Astrocyte (in vitro differentiated cells and primary cell): ENCODE data around the gene AKAP14. TPM values are rescaled to one million over a fixed set of nuclear protein-coding genes. Genes with fewer than 3 reads are reported as not detected.
"Not testable (repeated sequence)": the region's sequence is repeated elsewhere in the genome, so short reads cannot be mapped to it uniquely, and the experiment has no call there.

Source experiments
- DNase-seq: peaks from one replicate; pipeline ENCODE4 v3.0.0-alpha.2; 2010; ENCODE audit warnings: low read depth
- FAIRE-seq: peaks from 2 replicates; lab custom pipeline; 2011; peaks lifted over from hg19 to GRCh38; lab: Jason Lieb, UNC
- H2AFZ ChIP-seq: 2 replicates; pipeline ENCODE4 v1.6.0; 2012; ENCODE audit warnings: low read depth, low read length, inconsistent platforms
- H3K27ac ChIP-seq: 2 replicates; pipeline ENCODE4 v1.5.1; 2011; ENCODE audit warnings: low read depth, low read length, inconsistent platforms
- H3K27me3 ChIP-seq: 2 replicates; pipeline ENCODE4 v1.6.0; 2011; ENCODE audit warnings: low read length, inconsistent platforms; ENCODE audit not compliant: insufficient read depth
- H3K36me3 ChIP-seq: 2 replicates; pipeline ENCODE4 v1.5.1; 2011; ENCODE audit warnings: low read length, inconsistent platforms; ENCODE audit not compliant: insufficient read depth
- H3K4me1 ChIP-seq: 2 replicates; pipeline ENCODE4 v1.5.1; 2011; ENCODE audit warnings: low read length, inconsistent platforms; ENCODE audit not compliant: insufficient read depth
- H3K4me2 ChIP-seq: 2 replicates; pipeline ENCODE4 v1.6.0; 2012; ENCODE audit warnings: low read length, inconsistent platforms
- H3K4me3 ChIP-seq: 2 replicates; pipeline ENCODE4 v1.5.1; 2011; ENCODE audit warnings: low read depth, mild to moderate bottlenecking, low read length, inconsistent platforms; ENCODE audit not compliant: insufficient read depth
- H3K79me2 ChIP-seq: 2 replicates; pipeline ENCODE4 v1.6.0; 2012; ENCODE audit warnings: mild to moderate bottlenecking, low read length, inconsistent platforms; ENCODE audit not compliant: insufficient read depth
- H3K9ac ChIP-seq: 2 replicates; pipeline ENCODE4 v1.6.0; 2012; ENCODE audit warnings: mild to moderate bottlenecking, low read length, inconsistent platforms
- H3K9me3 ChIP-seq: 2 replicates; pipeline ENCODE4 v1.5.1; 2012; ENCODE audit warnings: low read depth, mild to moderate bottlenecking, low read length, inconsistent platforms; ENCODE audit not compliant: insufficient read depth
- H4K20me1 ChIP-seq: 2 replicates; pipeline ENCODE4 v1.6.0; 2012; ENCODE audit warnings: low read length, inconsistent platforms; ENCODE audit not compliant: insufficient read depth
- H3K27ac Mint-ChIP-seq: one replicate; pipeline ENCODE4 v1.8.0; 2021; ENCODE audit warnings: mild to moderate bottlenecking, mixed read lengths; ENCODE audit not compliant: unreplicated experiment
- H3K27me3 Mint-ChIP-seq: one replicate; pipeline ENCODE4 v1.8.0; 2021; ENCODE audit warnings: low read depth, mixed read lengths; ENCODE audit not compliant: unreplicated experiment
- H3K36me3 Mint-ChIP-seq: one replicate; pipeline ENCODE4 v1.8.0; 2021; ENCODE audit warnings: low read depth, mixed read lengths; ENCODE audit not compliant: unreplicated experiment
- H3K4me1 Mint-ChIP-seq: one replicate; pipeline ENCODE4 v1.8.0; 2021; ENCODE audit warnings: low read depth, mixed read lengths; ENCODE audit not compliant: unreplicated experiment
- H3K4me3 Mint-ChIP-seq: one replicate; pipeline ENCODE4 v1.8.0; 2021; ENCODE audit warnings: mild to moderate bottlenecking, moderate library complexity, mixed read lengths; ENCODE audit not compliant: unreplicated experiment
- H3K9me3 Mint-ChIP-seq: one replicate; pipeline ENCODE4 v1.8.0; 2021; ENCODE audit warnings: mild to moderate bottlenecking, mixed read lengths; ENCODE audit not compliant: unreplicated experiment
- EZH2 ChIP-seq: IDR thresholded peaks from 2 replicates; pipeline ENCODE4 v1.6.1; 2012; ENCODE audit warnings: mild to moderate bottlenecking, low read length, inconsistent platforms; ENCODE audit not compliant: insufficient read depth
- total RNA-seq: library from RNA; stranded (reverse); gene quantifications from 2 replicates; pipeline ENCODE4 v1.2.1, GENCODE V29; 2021
- TF ChIP-seq, protein P1 (sequence below): IDR thresholded peaks from 2 replicates; pipeline ENCODE4 v1.5.1; 2011; ENCODE audit warnings: low read depth, mild to moderate bottlenecking, inconsistent platforms, low read length, moderate library complexity; ENCODE audit not compliant: insufficient read depth

AKAP14 gene
- total RNA-seq, 1 donor from 2014 or later: not detected

DNA sequence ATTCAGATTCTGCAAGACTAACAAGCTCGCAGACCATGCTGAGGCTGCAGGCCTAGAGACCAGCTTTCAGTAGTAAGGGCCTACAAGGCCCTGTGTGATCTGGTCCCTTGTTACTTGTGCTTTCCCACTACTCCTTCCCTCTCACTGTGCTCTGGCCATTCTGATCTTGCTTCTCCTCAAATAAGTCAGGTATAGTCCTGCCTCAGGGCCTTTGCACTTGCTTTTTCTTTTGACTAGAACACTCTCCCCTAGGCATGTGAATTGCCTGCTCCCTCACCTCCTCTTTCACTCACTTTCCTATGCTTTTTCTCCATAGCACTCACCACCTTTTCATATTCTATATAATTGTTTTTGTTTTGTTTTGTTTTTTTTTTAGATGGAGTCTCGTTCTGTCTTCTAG lies 22.2 kb downstream of the AKAP14 start:
- Histone ChIP-seq H2AFZ (no peak overlapping the region), H3K9ac (no peak overlapping the region), H3K4me2 (no peak overlapping the region), H3K27ac (no peak overlapping the region), H3K27me3 (no peaks in the 10 kb centered on the region), H3K79me2 (no peaks in the 10 kb centered on the region), H3K4me3 (no peak overlapping the region), H3K36me3 (no peaks in the 10 kb centered on the region), H4K20me1 (no peaks in the 10 kb centered on the region), H3K9me3 (no peaks in the 10 kb centered on the region), H3K4me1 (no peaks in the 10 kb centered on the region)
- no peak for TF ChIP-seq EZH2
- TF ChIP-seq, protein P1, sequence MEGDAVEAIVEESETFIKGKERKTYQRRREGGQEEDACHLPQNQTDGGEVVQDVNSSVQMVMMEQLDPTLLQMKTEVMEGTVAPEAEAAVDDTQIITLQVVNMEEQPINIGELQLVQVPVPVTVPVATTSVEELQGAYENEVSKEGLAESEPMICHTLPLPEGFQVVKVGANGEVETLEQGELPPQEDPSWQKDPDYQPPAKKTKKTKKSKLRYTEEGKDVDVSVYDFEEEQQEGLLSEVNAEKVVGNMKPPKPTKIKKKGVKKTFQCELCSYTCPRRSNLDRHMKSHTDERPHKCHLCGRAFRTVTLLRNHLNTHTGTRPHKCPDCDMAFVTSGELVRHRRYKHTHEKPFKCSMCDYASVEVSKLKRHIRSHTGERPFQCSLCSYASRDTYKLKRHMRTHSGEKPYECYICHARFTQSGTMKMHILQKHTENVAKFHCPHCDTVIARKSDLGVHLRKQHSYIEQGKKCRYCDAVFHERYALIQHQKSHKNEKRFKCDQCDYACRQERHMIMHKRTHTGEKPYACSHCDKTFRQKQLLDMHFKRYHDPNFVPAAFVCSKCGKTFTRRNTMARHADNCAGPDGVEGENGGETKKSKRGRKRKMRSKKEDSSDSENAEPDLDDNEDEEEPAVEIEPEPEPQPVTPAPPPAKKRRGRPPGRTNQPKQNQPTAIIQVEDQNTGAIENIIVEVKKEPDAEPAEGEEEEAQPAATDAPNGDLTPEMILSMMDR: no peak
- Mint-ChIP-seq H3K36me3 (no peaks in the 10 kb centered on the region), H3K4me1 (no peaks in the 10 kb centered on the region), H3K9me3 (no peaks in the 10 kb centered on the region), H3K4me3 (no peak overlapping the region), H3K27ac (no peak overlapping the region), H3K27me3 (peaks cover 2% of the 10 kb centered on the region)
- FAIRE-seq: no peak
- DNase-seq: no peak

DNA sequence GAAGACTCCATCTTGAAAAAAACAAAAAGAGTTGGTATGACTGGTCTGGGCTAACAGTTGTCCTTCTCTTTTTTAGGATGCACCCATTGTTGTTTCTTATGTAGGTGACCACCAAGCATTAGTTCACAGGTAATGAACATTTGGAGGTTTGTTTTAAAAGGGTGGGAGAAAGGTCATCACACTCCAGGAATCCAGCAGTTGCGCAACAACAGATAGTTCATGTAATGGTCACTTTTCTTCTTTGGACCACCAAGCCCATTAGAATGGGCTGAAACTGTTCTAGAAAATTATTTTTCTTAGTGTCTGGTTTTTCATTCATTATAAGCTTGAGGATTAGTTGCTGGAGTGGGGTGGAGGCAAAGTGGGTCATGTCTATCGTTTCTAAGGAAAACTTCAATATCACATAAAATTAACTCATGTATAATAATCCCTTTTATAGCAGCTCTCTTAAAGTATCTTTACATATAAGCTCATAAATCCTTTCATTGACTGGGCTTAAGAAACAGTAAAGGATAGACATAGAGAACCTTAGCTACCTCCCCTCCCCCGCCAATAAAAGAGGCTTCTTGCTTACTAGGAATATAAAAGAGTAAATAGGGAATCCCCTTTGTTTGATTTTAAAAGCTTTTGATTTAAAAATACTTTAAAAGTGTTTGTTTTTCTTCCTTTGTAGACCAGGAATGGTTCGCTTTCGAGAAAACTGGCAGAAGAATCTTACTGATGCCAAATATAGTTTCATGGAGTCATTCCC lies 24.3 kb downstream of the AKAP14 start:
- no peaks in the 10 kb centered on the region for H3K9me3 Mint-ChIP-seq
- no peaks in the 10 kb centered on the region for H3K36me3 Mint-ChIP-seq
- Histone ChIP-seq H3K4me3 (no peak overlapping the region), H3K4me2 (no peak overlapping the region), H3K79me2 (no peaks in the 10 kb centered on the region), H3K9ac (no peak overlapping the region), H2AFZ (no peak overlapping the region), H3K9me3 (no peaks in the 10 kb centered on the region), H3K27me3 (no peaks in the 10 kb centered on the region), H3K27ac (no peak overlapping the region), H3K4me1 (no peaks in the 10 kb centered on the region), H4K20me1 (no peaks in the 10 kb centered on the region), H3K36me3 (no peaks in the 10 kb centered on the region)
- DNase-seq: no peak
- TF ChIP-seq EZH2: no peak
- TF ChIP-seq, protein P1: no peak
- peak; percentile 13 for FAIRE-seq
- H3K4me3 Mint-ChIP-seq: no peak overlapping the region
- H3K4me1 Mint-ChIP-seq: no peaks in the 10 kb centered on the region
- peaks cover under 1% of the 10 kb centered on the region for H3K27me3 Mint-ChIP-seq
- no peak overlapping the region for H3K27ac Mint-ChIP-seq

DNA sequence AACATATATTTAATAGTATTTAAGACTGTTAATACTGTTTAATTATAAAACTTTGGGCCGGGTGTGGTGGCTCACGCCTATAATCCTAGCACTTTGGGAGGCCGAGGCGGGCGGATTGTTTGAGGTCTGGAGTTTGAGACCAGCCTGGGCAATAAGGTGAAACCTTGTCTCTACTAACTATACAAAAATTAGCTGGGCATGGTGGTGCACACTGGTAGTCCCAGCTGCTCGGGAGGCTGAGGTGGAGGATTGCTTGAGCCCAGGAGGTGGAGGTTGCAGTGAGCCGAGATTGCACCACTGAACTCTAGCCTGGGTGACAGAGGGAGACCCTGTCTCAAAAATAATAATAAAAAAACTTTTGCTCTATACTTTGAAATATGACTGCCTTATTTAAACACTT lies 26.7 kb downstream of the AKAP14 start:
- H4K20me1 ChIP-seq, H3K4me2 ChIP-seq, H3K4me3 Mint-ChIP-seq, H2AFZ ChIP-seq, H3K27me3 Mint-ChIP-seq, H3K27me3 ChIP-seq, H3K4me1 ChIP-seq, DNase-seq, H3K36me3 Mint-ChIP-seq, H3K4me1 Mint-ChIP-seq, H3K4me3 ChIP-seq, H3K27ac ChIP-seq, H3K9me3 ChIP-seq, H3K36me3 ChIP-seq, H3K9me3 Mint-ChIP-seq, H3K27ac Mint-ChIP-seq, H3K79me2 ChIP-seq, FAIRE-seq, H3K9ac ChIP-seq: not testable (repeated sequence)
